Astrocyte of the cerebellum (primary cell): ENCODE results near the gene THSD4.
"Not testable (repeated sequence)": the region's sequence is repeated elsewhere in the genome, so short reads cannot be mapped to it uniquely, and the experiment has no call there.

Source experiments
- DNase-seq: peaks from one replicate; pipeline ENCODE4 v3.0.0-alpha.2; 2011; ENCODE audit warnings: low read depth
- H3K4me3 ChIP-seq: 2 replicates; pipeline ENCODE4 v1.5.1; 2011; ENCODE audit warnings: mild to moderate bottlenecking, low read depth, low read length, moderate library complexity
- in situ Hi-C: cut with HindIII; loops from 2 replicates; pipeline ENCODE4 v1.10.0; 2017; ENCODE audit warnings: low sequenced_read_pairs
- TF ChIP-seq, protein P1 (sequence below): IDR thresholded peaks from 2 replicates; pipeline ENCODE4 v1.5.1; 2012; ENCODE audit warnings: low read length, low read depth, moderate library complexity, mild to moderate bottlenecking; ENCODE audit errors: missing control alignments

Gene THSD4

DNA sequence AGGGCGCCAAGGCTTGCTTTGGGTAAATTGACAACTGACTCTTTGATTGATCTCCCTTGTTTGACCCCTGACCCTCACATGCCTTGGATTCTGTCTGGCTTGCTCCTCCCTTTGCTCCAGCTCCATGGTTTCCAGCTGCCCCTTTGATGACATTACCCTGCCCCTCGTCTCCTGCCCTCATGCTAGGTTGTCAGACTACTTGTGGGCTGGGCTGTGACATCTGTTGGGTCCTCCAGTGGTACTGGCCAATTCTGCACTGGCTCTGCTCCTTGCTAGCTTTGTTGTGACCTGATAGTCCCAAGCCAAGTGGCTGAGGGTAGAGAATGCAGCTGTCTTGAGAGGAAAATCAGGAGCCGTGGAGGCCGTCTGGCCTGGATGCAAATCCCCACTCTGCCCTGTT lies 6.2 kb downstream of the THSD4 start:
- no peak for DNase-seq
- in situ Hi-C loops: loop anchor here (25.0 kb wide), 1 partner anchor 316 kb away; no protein-coding TSS in a partner anchor
- TF ChIP-seq, protein P1, sequence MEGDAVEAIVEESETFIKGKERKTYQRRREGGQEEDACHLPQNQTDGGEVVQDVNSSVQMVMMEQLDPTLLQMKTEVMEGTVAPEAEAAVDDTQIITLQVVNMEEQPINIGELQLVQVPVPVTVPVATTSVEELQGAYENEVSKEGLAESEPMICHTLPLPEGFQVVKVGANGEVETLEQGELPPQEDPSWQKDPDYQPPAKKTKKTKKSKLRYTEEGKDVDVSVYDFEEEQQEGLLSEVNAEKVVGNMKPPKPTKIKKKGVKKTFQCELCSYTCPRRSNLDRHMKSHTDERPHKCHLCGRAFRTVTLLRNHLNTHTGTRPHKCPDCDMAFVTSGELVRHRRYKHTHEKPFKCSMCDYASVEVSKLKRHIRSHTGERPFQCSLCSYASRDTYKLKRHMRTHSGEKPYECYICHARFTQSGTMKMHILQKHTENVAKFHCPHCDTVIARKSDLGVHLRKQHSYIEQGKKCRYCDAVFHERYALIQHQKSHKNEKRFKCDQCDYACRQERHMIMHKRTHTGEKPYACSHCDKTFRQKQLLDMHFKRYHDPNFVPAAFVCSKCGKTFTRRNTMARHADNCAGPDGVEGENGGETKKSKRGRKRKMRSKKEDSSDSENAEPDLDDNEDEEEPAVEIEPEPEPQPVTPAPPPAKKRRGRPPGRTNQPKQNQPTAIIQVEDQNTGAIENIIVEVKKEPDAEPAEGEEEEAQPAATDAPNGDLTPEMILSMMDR: no peak
- no peak overlapping the region for H3K4me3 ChIP-seq

DNA sequence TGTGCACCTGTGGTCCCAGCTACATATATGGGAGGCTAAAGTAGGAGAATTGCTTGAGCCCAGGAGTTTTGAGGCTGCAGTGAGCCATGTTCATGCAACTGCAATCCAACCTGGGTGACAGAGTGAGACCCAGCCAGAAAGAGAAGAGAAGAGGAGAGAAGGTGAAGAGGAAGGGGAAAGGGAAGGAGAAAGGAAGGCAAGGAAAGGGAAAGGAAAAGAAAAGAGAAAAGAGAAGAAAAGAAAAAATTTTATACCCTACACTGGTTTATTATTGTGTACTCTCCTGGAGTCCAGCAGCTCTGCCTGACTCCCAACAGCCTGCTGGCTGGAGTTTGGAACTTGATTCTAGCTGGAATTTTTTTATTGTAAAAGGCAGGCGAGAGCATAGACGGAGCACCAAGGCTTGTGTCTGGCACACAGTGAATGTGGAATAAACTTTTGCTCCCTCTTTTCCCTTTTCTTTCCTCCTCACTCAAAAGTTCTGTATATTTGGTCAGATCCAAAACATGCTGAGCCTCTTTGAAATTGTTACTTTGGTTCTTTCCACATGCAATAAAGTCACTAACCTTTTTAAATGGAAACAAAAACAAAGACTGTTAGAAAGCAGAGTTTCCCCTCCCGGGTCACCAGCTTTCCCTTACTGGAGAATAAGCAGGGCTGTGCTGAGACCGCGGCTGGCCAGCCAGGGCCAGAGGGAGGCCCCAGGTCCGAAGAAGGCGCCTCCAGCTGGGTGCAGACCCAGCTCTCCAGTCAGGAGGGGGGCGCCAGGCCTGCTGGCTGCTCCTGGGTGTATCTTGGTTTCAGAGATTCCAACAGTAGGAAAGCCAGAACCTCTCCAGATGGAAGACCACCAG lies 9.9 kb downstream of the THSD4 start:
- in situ Hi-C loops: loop anchor here (25.0 kb wide), 1 partner anchor 312 kb away; no protein-coding TSS in a partner anchor
- TF ChIP-seq, protein P1: no peak
- DNase-seq: no peak
- no peak overlapping the region for H3K4me3 ChIP-seq

DNA sequence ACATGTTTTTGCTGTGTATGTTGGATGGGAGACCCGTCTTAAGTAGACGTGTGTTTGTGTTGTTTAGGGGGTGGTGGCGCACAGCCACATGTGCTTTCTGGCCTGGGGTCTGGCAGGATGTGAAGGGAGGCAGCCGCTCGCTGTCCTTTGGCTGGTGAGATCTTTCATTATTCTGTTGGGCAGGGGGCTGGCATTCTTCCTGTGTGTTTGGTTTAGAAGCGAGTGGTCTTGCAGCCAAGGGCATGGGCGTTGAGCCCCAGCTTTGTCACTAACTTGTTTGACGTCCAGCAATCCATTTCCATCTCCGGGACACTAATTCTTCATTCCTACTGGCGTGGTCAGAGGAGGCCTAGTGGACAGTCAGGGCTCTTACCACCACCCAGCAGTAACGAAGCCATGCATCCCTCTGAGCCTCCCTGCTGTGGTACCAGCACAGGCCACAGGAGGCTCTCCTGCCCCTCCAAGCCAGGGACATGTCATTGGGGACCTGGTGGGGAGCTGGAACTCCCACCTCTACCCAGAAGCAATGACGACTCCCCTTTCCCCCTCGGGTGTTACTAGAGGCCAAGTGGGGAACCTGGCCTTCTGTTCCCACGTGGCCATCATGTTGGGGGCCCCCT lies 10.7 kb downstream of the THSD4 start:
- DNase-seq: no peak
- in situ Hi-C loops: no loop called here
- TF ChIP-seq, protein P1: peak; percentile 50
- H3K4me3 ChIP-seq: no peak overlapping the region

DNA sequence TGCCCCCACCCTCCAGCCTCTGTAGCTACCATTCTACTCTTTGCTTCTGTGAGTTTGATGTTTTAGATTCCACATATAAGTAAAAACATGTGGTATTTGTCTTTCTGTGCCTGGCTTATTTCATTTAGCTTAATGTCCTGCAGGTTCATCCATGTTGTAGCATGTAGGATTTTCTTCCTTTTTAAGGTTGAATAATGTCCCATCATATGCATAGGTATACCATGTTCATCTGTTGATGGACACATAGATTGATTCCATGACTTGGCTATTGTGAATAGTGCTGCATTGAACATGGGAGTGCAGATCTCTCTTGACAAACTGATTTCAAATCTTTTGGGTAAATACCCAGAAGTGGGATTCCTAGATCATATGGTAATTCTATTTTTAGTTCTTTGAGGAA lies 11.8 kb downstream of the THSD4 start:
- TF ChIP-seq, protein P1: no peak
- H3K4me3 ChIP-seq: no peak overlapping the region
- in situ Hi-C loops: no loop called here
- DNase-seq: no peak

DNA sequence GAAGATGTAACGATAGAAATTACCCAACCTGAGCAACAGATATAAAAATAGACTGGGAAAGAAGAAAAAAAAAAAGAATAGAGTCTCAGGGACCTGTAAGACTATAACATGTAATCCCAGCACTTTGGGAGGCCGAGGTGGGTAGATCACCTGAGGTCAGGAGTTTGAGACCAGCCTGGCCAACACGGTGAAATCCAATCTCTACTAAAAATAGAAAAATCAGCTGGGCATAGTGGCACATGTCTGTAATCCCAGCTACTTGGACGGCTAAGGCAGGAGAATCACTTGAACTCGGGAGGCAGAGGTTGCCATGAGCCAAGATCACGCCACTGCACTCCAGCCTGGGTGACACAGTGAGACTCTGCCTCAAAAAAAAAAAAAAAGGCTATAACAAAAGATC lies 12.9 kb downstream of the THSD4 start:
- H3K4me3 ChIP-seq, in situ Hi-C loops, DNase-seq: not testable (repeated sequence)

DNA sequence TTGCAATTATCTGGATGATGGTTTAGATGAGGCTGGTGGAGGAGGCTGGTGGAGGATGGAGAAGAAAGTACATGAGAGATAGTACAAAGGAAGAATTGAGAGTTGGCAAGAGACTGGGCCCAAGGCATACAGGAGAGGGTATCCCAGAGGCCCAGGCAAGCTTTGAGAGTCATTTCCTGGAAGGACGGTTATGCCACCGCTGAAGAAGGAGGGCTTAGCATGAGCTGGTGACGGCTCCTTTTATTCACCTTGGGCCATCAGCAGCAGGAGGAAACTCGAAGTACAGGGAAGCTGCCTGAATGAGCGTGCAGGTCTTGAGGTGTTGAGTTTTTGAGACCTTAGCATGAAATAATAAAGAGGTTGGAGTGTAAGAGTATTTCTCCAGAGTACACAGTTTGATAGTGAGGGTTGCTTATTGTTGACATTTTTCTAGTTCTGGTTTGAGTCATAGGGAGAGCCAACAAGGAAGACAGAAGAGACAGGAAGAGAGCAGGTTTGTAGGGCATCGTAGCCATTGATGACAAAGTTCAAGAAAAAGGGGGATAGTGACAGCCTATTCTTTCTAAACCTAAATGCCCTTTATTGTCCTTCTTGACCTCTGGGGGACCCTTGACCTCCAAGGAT lies 13.8 kb downstream of the THSD4 start:
- DNase-seq: no peak
- no peak overlapping the region for H3K4me3 ChIP-seq
- TF ChIP-seq, protein P1: no peak
- in situ Hi-C loops: no loop called here
